Activated CD4-positive, alpha-beta T cell treated with anti-CD3 and anti-CD28 coated beads, Interleukin-2, amount 50 U/mL, for 16 hours (primary cell): ENCODE results near the gene PPP3CA.
A peak's percentile ranks its signal among the peaks of the same experiment; 100 is the strongest.
"Not testable (repeated sequence)": the region's sequence is repeated elsewhere in the genome, so short reads cannot be mapped to it uniquely, and the experiment has no call there.

Experiments
- DNase-seq: peaks from one replicate; pipeline ENCODE4 v3.0.0-alpha.2; 2020

PPP3CA gene

DNA sequence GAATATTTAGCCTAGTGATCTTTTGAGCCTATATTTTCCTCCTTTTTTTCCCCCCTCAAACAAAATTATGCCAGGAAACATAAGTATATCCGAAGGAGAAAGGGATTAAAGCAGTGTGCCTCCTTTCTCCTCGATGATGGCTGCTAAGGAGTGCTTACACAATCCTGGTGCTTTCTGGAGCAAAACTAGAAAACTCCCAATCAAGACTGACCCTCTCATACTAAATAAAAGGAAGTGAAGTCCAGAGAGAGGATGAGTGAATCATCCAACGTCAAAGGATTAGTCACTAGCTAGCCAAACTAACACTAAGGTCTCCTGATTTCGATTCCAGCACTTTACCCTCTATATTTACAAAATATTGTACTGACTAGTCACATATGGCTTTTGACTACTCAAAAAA lies 146.8 kb downstream of the PPP3CA start:
- DNase-seq: peak; percentile 23

GRCh38 chr4:101199507-101200285 lies 147.6 kb downstream of the PPP3CA start:
- DNase-seq: no peak

DNA sequence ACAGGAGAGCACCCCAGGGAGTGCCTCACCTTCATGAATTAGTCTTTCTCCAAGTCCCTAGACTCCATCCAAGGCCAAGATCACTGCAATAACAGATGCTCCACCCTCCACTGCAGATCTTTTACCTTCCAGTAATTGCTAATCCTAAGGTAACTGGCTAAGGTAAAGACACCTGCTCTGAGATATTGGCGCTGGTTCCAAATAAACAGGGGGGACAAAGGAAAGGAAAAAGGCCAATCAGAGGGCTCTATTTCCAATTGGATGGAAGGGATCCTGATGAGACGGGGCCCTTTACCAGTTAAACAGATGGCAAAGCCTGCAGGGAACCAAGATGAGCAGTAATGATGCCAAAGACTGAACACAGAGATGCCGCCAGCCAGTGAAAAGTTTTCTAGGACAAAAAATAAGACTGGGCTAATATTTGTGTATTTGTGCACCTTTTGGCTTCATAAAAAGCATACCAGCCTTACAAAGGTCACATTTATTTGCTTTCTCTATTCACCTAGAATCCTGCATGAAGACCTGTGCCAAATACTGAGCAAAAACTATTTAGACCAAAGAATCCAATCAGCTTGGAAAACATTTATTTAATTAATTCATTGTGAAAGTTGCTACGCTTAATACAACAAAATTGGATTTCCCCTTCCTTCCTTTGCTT lies 148.5 kb downstream of the PPP3CA start:
- no peak for DNase-seq

DNA sequence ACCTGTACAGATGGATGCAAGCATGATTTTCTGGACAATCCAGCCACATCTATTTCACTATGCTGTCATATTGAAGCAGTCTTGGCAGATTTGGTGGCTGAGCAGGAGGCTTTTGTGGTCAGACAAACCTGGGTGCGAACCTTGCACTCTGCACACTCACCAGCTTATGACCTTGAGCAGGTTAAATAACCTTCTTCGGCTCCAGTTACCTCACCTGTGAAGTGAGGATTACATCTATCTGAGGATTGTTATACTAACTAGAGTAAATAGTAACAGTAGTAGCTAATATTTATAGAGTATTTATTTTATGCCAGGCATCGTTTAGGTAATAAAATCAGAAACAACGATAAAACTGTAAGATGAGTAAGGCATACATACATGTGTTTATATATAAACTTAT lies 150.0 kb downstream of the PPP3CA start:
- no peak for DNase-seq

- no peak for DNase-seq
Observed at GRCh38 chr4:101192244-101192643, 155.1 kb downstream of the PPP3CA start.

GRCh38 chr4:101191302-101192098 lies 155.8 kb downstream of the PPP3CA start:
- no peak for DNase-seq

DNA sequence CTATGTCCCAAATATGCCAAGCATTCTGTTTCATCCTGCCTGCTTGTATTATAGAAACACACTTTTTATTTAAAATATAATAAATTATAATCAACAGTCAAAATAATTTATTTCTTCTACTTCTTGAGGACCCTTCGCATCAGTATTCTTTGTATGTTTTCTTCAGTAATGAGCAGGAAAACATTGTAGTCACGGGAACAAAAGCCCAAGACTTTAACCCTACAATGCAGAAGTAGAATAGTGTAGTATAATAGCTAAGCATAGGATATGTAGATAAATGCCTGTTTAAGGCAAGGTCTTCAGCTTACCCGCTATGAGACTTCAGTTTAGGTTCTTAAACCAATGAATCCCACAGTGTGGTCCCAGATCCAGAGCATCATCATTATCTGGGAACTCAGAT lies 156.6 kb downstream of the PPP3CA start:
- DNase-seq: no peak

GRCh38 chr4:101188906-101189305 lies 158.4 kb downstream of the PPP3CA start:
- DNase-seq: no peak

- no peak for DNase-seq
Observed at GRCh38 chr4:101187841-101188240, 159.5 kb downstream of the PPP3CA start.

GRCh38 chr4:101186567-101187184 lies 160.7 kb downstream of the PPP3CA start:
- no peak for DNase-seq

- DNase-seq: no peak
Observed at GRCh38 chr4:101184668-101185067, 162.7 kb downstream of the PPP3CA start.

- no peak for DNase-seq
Observed at GRCh38 chr4:101183666-101184373, 163.5 kb downstream of the PPP3CA start.

- no peak for DNase-seq
Observed at GRCh38 chr4:101183221-101183620, 164.1 kb downstream of the PPP3CA start.

- DNase-seq: not testable (repeated sequence)
Observed at GRCh38 chr4:101182688-101183087, 164.6 kb downstream of the PPP3CA start.

- no peak for DNase-seq
Observed at GRCh38 chr4:101178731-101179130, 168.6 kb downstream of the PPP3CA start.

GRCh38 chr4:101177154-101177553 lies 170.2 kb downstream of the PPP3CA start:
- DNase-seq: no peak

GRCh38 chr4:101175896-101176676 lies 171.2 kb downstream of the PPP3CA start:
- no peak for DNase-seq

- no peak for DNase-seq
Observed at GRCh38 chr4:101174679-101175345, 172.5 kb downstream of the PPP3CA start.

GRCh38 chr4:101172369-101172768 lies 175.0 kb downstream of the PPP3CA start:
- no peak for DNase-seq

GRCh38 chr4:101171747-101172146 lies 175.6 kb downstream of the PPP3CA start:
- no peak for DNase-seq
